Testis (tissue), 3 donors: Measurements from ENCODE around the gene FUZ. TPM values are rescaled to one million over a fixed set of nuclear protein-coding genes. Genes with fewer than 3 reads are reported as not detected.

Experiments
- DNase-seq: peaks from one replicate; pipeline ENCODE4 v3.0.0-alpha.2; 2019
- H3K27ac ChIP-seq, 2 donors: fragments of 200-600 bp; sonication (generic); one replicate each; pipeline ENCODE4 v1.5.1; 2019
- H3K27me3 ChIP-seq: fragments of 200-600 bp; sonication (generic); one replicate; pipeline ENCODE4 v1.5.1; 2019
- H3K36me3 ChIP-seq: fragments of 200-600 bp; sonication (generic); one replicate; pipeline ENCODE4 v1.5.1; 2017; ENCODE audit warnings: low read depth; ENCODE audit errors: missing control alignments
- H3K4me1 ChIP-seq: fragments of 200-600 bp; sonication (generic); one replicate; pipeline ENCODE4 v1.5.1; 2019
- H3K4me3 ChIP-seq, 2 donors: fragments of 200-600 bp; sonication (generic); one replicate each; pipeline ENCODE4 v1.5.1; 2017 to 2019
- H3K9me3 ChIP-seq: fragments of 200-600 bp; sonication (generic); one replicate; pipeline ENCODE4 v1.5.1; 2017
- CTCF ChIP-seq, 3 experiments: fragments of 450-650 bp in 2 of 3; fragments of 200-600 bp in 1 of 3; sonication (generic) in 1 of 3; IDR thresholded peaks; one replicate each; pipeline ENCODE4 v1.5.1; 2016 to 2019; ENCODE audit warnings: antibody characterized with exemption in 3 of 3, mild to moderate bottlenecking in 2 of 3, moderate library complexity in 1 of 3
- POLR2A ChIP-seq: fragments of 450-650 bp; IDR thresholded peaks from one replicate; pipeline ENCODE4 v1.6.1; 2017; ENCODE audit warnings: antibody characterized with exemption, mild to moderate bottlenecking, moderate library complexity
- WGBS, 2 donors: methylation state at CpG; one replicate each; pipeline ENCODE4 v1.1.5; 2018; 5-methylcytosine and 5-hydroxymethylcytosine counted together
- intact Hi-C: fragments of 100-400 bp; cut with DNase I; formaldehyde crosslinking; loops from one replicate; pipeline ENCODE4 v1.15.1; 2023; ENCODE audit warnings: low total_unique reads
- polyA plus RNA-seq: library from polyadenylated mRNA; stranded (reverse); fragments of 350-450 nt; fragmentation: Illumina TruSeq; extraction: RNeasy Lipid Tissue Mini Kit (QIAGEN cat#74804); gene quantifications from one replicate; pipeline ENCODE4 v1.2.3, GENCODE V29; 2014; ENCODE audit warnings: low read depth, low replicate concordance; ENCODE audit not compliant: insufficient read depth
- total RNA-seq, 2 donors: library from RNA; depleted of rRNA; stranded (reverse); fragments of >200 nt; gene quantifications; one replicate each; pipeline ENCODE4 v1.2.3, GENCODE V29; 2016

The FUZ gene
- total and polyA plus RNA-seq, 3 donors from 2014 or later, result 56.0 to 101 (median 98.0) TPM

- H3K27me3 ChIP-seq, result no peaks in the 10 kb centered on the region
- no peak for DNase-seq
- peaks cover 38% of the 10 kb centered on the region for H3K4me1 ChIP-seq
- H3K27ac ChIP-seq, result peak overlapping the region in 1 of 2 donors; percentile 36
- TF ChIP-seq CTCF (IDR thresholded peaks at IDR 0.05) (no peak), POLR2A (no peak)
- intact Hi-C loops, result no loop called here
- no peak overlapping the region for H3K4me3 ChIP-seq
- WGBS, 2 donors, result 88 to 89% methylated on average over 8 of the region's 8 CpGs
- no peaks in the 10 kb centered on the region for H3K36me3 ChIP-seq
- no peaks in the 10 kb centered on the region for H3K9me3 ChIP-seq
Observed at GRCh38 chr19:49764341-49764740, 48.8 kb downstream of the FUZ start.

- H3K9me3 ChIP-seq, result no peaks in the 10 kb centered on the region
- DNase-seq, result no peak
- TF ChIP-seq CTCF (IDR thresholded peaks at IDR 0.05) (no peak), POLR2A (no peak)
- no peaks in the 10 kb centered on the region for H3K27me3 ChIP-seq
- no peaks in the 10 kb centered on the region for H3K36me3 ChIP-seq
- H3K4me3 ChIP-seq, result no peak within 1 kb of the TSS
- peaks cover 35% of the 10 kb centered on the region for H3K4me1 ChIP-seq
- intact Hi-C loops, result no loop called here
- peak within 1 kb of the TSS; percentile 78 to 83 for H3K27ac ChIP-seq
- 84% methylated on average over 6 of the region's 6 CpGs for WGBS, 2 donors
Observed at GRCh38 chr19:49763230-49763629, 49.9 kb downstream of the FUZ start, which contains the start of gene TSKS. Gene TSKS (minus strand): TSS chr19:49763306. CDS start chr19:49763247, 59 bp downstream.

DNA sequence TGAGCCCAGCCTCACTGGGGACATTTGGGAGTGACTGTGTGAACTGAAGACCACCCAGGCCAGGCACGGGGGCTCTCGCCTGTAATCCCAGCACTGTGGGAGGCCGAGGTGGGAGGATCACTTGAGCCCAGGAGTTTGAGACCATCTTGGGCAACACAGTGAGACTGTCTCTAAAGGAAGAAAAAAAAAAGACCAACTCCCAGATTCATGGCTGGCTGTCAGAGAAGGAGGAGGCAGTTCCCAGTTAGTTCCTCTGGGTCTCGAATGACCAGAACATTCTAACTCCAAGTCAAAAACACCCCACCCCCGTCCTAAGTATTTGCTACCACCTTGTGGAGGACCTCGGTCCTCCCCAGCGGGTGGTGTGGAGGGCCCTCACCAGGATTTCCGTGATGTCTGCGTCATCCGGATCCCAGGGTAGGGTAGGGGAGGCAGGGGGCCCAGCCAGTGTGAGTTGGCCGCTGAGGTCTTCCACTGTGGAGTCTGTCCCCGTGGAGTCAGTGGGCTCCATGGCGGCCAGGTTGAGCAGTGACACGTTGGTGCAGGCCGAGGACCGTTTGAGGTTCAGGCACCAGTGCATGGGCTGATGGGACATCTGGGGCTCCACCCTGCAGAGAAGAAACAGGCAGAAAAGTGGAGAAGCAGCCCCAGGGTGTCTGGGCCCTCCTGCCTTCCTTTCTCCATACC lies 51.3 kb downstream of the FUZ start:
- intact Hi-C loops, result no loop called here
- Histone ChIP-seq H3K9me3 (no peaks in the 10 kb centered on the region), H3K4me3 (no peak overlapping the region), H3K4me1 (peaks cover 36% of the 10 kb centered on the region), H3K27ac (peak overlapping the region; percentile 78 to 83), H3K27me3 (no peaks in the 10 kb centered on the region), H3K36me3 (no peaks in the 10 kb centered on the region)
- WGBS, 2 donors, result 47 to 56% methylated on average over 16 of the region's 16 CpGs
- TF ChIP-seq CTCF (IDR thresholded peaks at IDR 0.05) (peak in 1 of 3 experiments; percentile 31), POLR2A (no peak)
- peak; percentile 54 for DNase-seq

DNA sequence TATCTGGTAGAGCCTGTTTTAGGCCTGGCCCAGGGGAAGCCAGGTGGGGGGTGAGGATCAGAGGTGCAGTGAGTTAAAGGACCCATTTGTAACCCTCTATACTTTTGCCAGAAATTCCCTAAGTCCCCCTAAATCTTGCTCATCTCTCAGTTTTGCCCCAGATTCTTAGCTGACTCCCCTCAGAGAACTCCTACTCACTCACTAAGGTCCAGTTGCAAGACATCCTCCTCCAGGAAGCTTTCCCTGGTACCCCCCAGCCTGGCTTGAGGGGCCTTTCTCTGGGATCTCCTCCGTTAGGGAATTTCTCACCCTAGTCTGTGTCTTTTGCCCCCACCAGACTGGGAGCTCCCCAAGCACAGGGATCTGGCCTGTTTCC lies 51.9 kb downstream of the FUZ start:
- DNase-seq, result no peak
- Histone ChIP-seq H3K27ac (peak overlapping the region; percentile 78 to 83), H3K4me3 (no peak overlapping the region), H3K36me3 (no peaks in the 10 kb centered on the region), H3K9me3 (no peaks in the 10 kb centered on the region), H3K27me3 (no peaks in the 10 kb centered on the region), H3K4me1 (peaks cover 36% of the 10 kb centered on the region)
- TF ChIP-seq POLR2A (no peak), CTCF (IDR thresholded peaks at IDR 0.05) (no peak)
- 71% methylated on average over 1 of the region's 1 CpG for WGBS, 2 donors
- intact Hi-C loops, result no loop called here

- peaks cover 26% of the 10 kb centered on the region for H3K4me1 ChIP-seq
- intact Hi-C loops, result no loop called here
- no peaks in the 10 kb centered on the region for H3K9me3 ChIP-seq
- H3K4me3 ChIP-seq, result no peak overlapping the region
- no peaks in the 10 kb centered on the region for H3K36me3 ChIP-seq
- TF ChIP-seq POLR2A, result no peak
- no peak for TF ChIP-seq CTCF (IDR thresholded peaks at IDR 0.05)
- DNase-seq, result peak; percentile 83
- WGBS, 2 donors, result 27 to 39% methylated on average over 7 of the region's 7 CpGs
- H3K27me3 ChIP-seq, result no peaks in the 10 kb centered on the region
- peak overlapping the region; percentile 47 to 60 for H3K27ac ChIP-seq
Observed at GRCh38 chr19:49758292-49758691, 54.8 kb downstream of the FUZ start.
